ENCODE results near the gene PARK7.
"Not testable (repeated sequence)": the region's sequence is repeated elsewhere in the genome, so short reads cannot be mapped to it uniquely, and the experiment has no call there.

Gene PARK7

GRCh38 chr1:7921796-7922195, 39.7 kb upstream of the PARK7 start:
- Histone ChIP-seq H3K36me3 (ENCODE audit: insufficient read depth, low read length) (no peaks in the 10 kb centered on the region), H3K4me2 (ENCODE audit: insufficient read depth, low read length) (no peak overlapping the region), H3K9me3 (ENCODE audit: insufficient read depth, low read length, severe bottlenecking) (no peaks in the 10 kb centered on the region), H3K27ac (ENCODE audit: low read length) (no peak overlapping the region), H3K4me3 (ENCODE audit: low read depth in 1 of 2, low read length in 2 of 2) (no peak overlapping the region), H3K9ac (ENCODE audit: low read depth, low read length) (no peak overlapping the region), H3K79me2 (ENCODE audit: insufficient read depth, low read length) (no peaks in the 10 kb centered on the region), H3K27me3 (ENCODE audit: insufficient read depth, low read length, poor library complexity) (no peaks in the 10 kb centered on the region), H4K20me1 (ENCODE audit: insufficient read depth, low read length) (no peaks in the 10 kb centered on the region), H2AFZ (ENCODE audit: low read depth, low read length) (no peak overlapping the region), H3K4me1 (ENCODE audit: insufficient read depth, low read length) (no peaks in the 10 kb centered on the region)
- DNase-seq (no peak), ATAC-seq (ENCODE audit: insufficient read depth, low read depth) (no peak)
- TF ChIP-seq CTCF (IDR thresholded peaks at IDR 0.05; ENCODE audit: borderline replicate concordance, extremely low read depth, low read length, poor library complexity, severe bottlenecking) = no peak
- no peak for TF ChIP-seq EZH2 (IDR thresholded peaks at IDR 0.05; ENCODE audit: borderline replicate concordance, low read depth, low read length, severe bottlenecking)

- Histone ChIP-seq H3K9me3 (ENCODE audit: insufficient read depth, low read length, severe bottlenecking) (no peaks in the 10 kb centered on the region), H4K20me1 (ENCODE audit: insufficient read depth, low read length) (no peaks in the 10 kb centered on the region), H3K9ac (ENCODE audit: low read depth, low read length) (no peak overlapping the region), H3K4me3 (ENCODE audit: low read depth in 1 of 2, low read length in 2 of 2) (no peak overlapping the region), H3K4me2 (ENCODE audit: insufficient read depth, low read length) (no peak overlapping the region), H3K27me3 (ENCODE audit: insufficient read depth, low read length, poor library complexity) (no peaks in the 10 kb centered on the region), H3K36me3 (ENCODE audit: insufficient read depth, low read length) (no peaks in the 10 kb centered on the region), H3K4me1 (ENCODE audit: insufficient read depth, low read length) (no peaks in the 10 kb centered on the region), H3K27ac (ENCODE audit: low read length) (no peak overlapping the region), H3K79me2 (ENCODE audit: insufficient read depth, low read length) (no peaks in the 10 kb centered on the region), H2AFZ (ENCODE audit: low read depth, low read length) (no peak overlapping the region)
- ATAC-seq (ENCODE audit: insufficient read depth, low read depth) (no peak), DNase-seq (no peak)
- no peak for TF ChIP-seq CTCF (IDR thresholded peaks at IDR 0.05; ENCODE audit: borderline replicate concordance, extremely low read depth, low read length, poor library complexity, severe bottlenecking)
- no peak for TF ChIP-seq EZH2 (IDR thresholded peaks at IDR 0.05; ENCODE audit: borderline replicate concordance, low read depth, low read length, severe bottlenecking)
Observed at GRCh38 chr1:7922301-7922700, 39.2 kb upstream of the PARK7 start.

GRCh38 chr1:7927061-7927460, 34.5 kb upstream of the PARK7 start:
- not testable (repeated sequence) for ATAC-seq (ENCODE audit: insufficient read depth, low read depth); H3K27ac ChIP-seq (ENCODE audit: low read length); H3K27me3 ChIP-seq (ENCODE audit: insufficient read depth, low read length, poor library complexity); H3K9ac ChIP-seq (ENCODE audit: low read depth, low read length); H3K9me3 ChIP-seq (ENCODE audit: insufficient read depth, low read length, severe bottlenecking); H3K36me3 ChIP-seq (ENCODE audit: insufficient read depth, low read length); H3K4me2 ChIP-seq (ENCODE audit: insufficient read depth, low read length); H4K20me1 ChIP-seq (ENCODE audit: insufficient read depth, low read length); H3K4me3 ChIP-seq (ENCODE audit: low read depth in 1 of 2, low read length in 2 of 2); H3K4me1 ChIP-seq (ENCODE audit: insufficient read depth, low read length); DNase-seq; H2AFZ ChIP-seq (ENCODE audit: low read depth, low read length); H3K79me2 ChIP-seq (ENCODE audit: insufficient read depth, low read length)

- Histone ChIP-seq H3K4me1 (ENCODE audit: insufficient read depth, low read length) (no peaks in the 10 kb centered on the region), H3K36me3 (ENCODE audit: insufficient read depth, low read length) (no peaks in the 10 kb centered on the region), H3K4me3 (ENCODE audit: low read depth in 1 of 2, low read length in 2 of 2) (no peak overlapping the region), H3K27ac (ENCODE audit: low read length) (no peak overlapping the region), H4K20me1 (ENCODE audit: insufficient read depth, low read length) (no peaks in the 10 kb centered on the region), H3K79me2 (ENCODE audit: insufficient read depth, low read length) (no peaks in the 10 kb centered on the region), H3K9ac (ENCODE audit: low read depth, low read length) (no peak overlapping the region), H3K9me3 (ENCODE audit: insufficient read depth, low read length, severe bottlenecking) (no peaks in the 10 kb centered on the region), H3K27me3 (ENCODE audit: insufficient read depth, low read length, poor library complexity) (no peaks in the 10 kb centered on the region), H3K4me2 (ENCODE audit: insufficient read depth, low read length) (no peak overlapping the region), H2AFZ (ENCODE audit: low read depth, low read length) (no peak overlapping the region)
- TF ChIP-seq CTCF (IDR thresholded peaks at IDR 0.05; ENCODE audit: borderline replicate concordance, extremely low read depth, low read length, poor library complexity, severe bottlenecking) = no peak
- no peak for ATAC-seq (ENCODE audit: insufficient read depth, low read depth)
- DNase-seq = no peak
Observed at GRCh38 chr1:7928247-7928646, 33.3 kb upstream of the PARK7 start.
